Uterus (tissue), 4 donors: ENCODE results near the gene KCNH8. TPM values are rescaled to one million over a fixed set of nuclear protein-coding genes. Genes with fewer than 3 reads are reported as not detected.

Experiments used
- DNase-seq, 2 donors: peaks; one replicate each; pipeline ENCODE4 v3.0.0-alpha.2; 2019 to 2020
- H3K27ac ChIP-seq, 2 donors: fragments of 200-600 bp; sonication (generic); 1 replicate in 1 of 2; 2 replicates in 1 of 2; pipeline ENCODE4 v1.5.1; 2016 to 2018
- H3K27me3 ChIP-seq, 2 donors: fragments of 200-600 bp; sonication (generic); one replicate each; pipeline ENCODE4 v1.5.1; 2018 to 2019; ENCODE audit warnings: control low read depth in 1 of 2
- H3K36me3 ChIP-seq, 2 donors: fragments of 200-600 bp; sonication (generic); one replicate each; pipeline ENCODE4 v1.5.1; 2019; ENCODE audit warnings: control low read depth in 1 of 2
- H3K4me1 ChIP-seq, 2 donors: fragments of 200-600 bp; sonication (generic); one replicate each; pipeline ENCODE4 v1.5.1; 2018 to 2019; ENCODE audit warnings: control low read depth in 1 of 2
- H3K4me3 ChIP-seq, 2 donors: fragments of 200-600 bp; sonication (generic); 1 replicate in 1 of 2; 2 replicates in 1 of 2; pipeline ENCODE4 v1.5.1; 2018 to 2019; ENCODE audit warnings: mild to moderate bottlenecking in 1 of 2
- H3K9me3 ChIP-seq, 2 donors: fragments of 200-600 bp; sonication (generic); one replicate each; pipeline ENCODE4 v1.5.1; 2019; ENCODE audit warnings: control low read depth in 1 of 2
- CTCF ChIP-seq, 4 experiments: fragments of 200-600 bp in 2 of 4; fragments of 450-650 bp in 2 of 4; sonication (generic) in 2 of 4; IDR thresholded peaks; one replicate each; pipeline ENCODE4 v1.5.1; 2016 to 2019; ENCODE audit warnings: antibody characterized with exemption in 4 of 4, mild to moderate bottlenecking in 2 of 4, moderate library complexity in 1 of 4
- POLR2A ChIP-seq, 2 donors: fragments of 450-650 bp; IDR thresholded peaks; one replicate each; pipeline ENCODE4 v1.6.1; 2016; ENCODE audit warnings: antibody characterized with exemption in 2 of 2, mild to moderate bottlenecking in 1 of 2, moderate library complexity in 1 of 2
- intact Hi-C: fragments of 100-400 bp; cut with DNase I; formaldehyde crosslinking; loops from one replicate; pipeline ENCODE4 v1.15.1; 2023; ENCODE audit warnings: low total_unique reads
- total RNA-seq, 4 donors: library from RNA; depleted of rRNA in 3 of 4; stranded (reverse); fragments of >200 nt in 3 of 4; gene quantifications; one replicate each; pipeline versions ENCODE4 v1.1.0 to v1.2.4, GENCODE V29; 2014 to 2023
- donor health status: DM: yes; HTN: yes; CAD: no.

Gene KCNH8
- total RNA-seq, 4 donors from 2014 or later, result 0.26 to 1.5 (median 0.49) TPM; not detected in 1

- Histone ChIP-seq H3K9me3 (no peaks in the 10 kb centered on the region), H3K36me3 (no peaks in the 10 kb centered on the region), H3K4me1 (no peaks in the 10 kb centered on the region), H3K27ac (no peak overlapping the region), H3K4me3 (no peak overlapping the region), H3K27me3 (no peaks in the 10 kb centered on the region)
- TF ChIP-seq CTCF (IDR thresholded peaks at IDR 0.05), result no peak
- no peak for TF ChIP-seq POLR2A (IDR thresholded peaks at IDR 0.05)
- intact Hi-C loops, result no loop called here
- DNase-seq, result no peak
Observed at GRCh38 chr3:19467761-19468160, 319.5 kb downstream of the KCNH8 start.

- Histone ChIP-seq H3K4me3 (no peak overlapping the region), H3K36me3 (no peaks in the 10 kb centered on the region), H3K27me3 (no peaks in the 10 kb centered on the region), H3K27ac (no peak overlapping the region), H3K9me3 (no peaks in the 10 kb centered on the region), H3K4me1 (no peaks in the 10 kb centered on the region)
- no peak for DNase-seq
- intact Hi-C loops, result no loop called here
- TF ChIP-seq CTCF (IDR thresholded peaks at IDR 0.05), result no peak
- TF ChIP-seq POLR2A (IDR thresholded peaks at IDR 0.05), result no peak
Observed at GRCh38 chr3:19471138-19471537, 322.8 kb downstream of the KCNH8 start.

GRCh38 chr3:19473971-19474580 lies 325.8 kb downstream of the KCNH8 start:
- Histone ChIP-seq H3K27ac (no peak overlapping the region), H3K9me3 (no peaks in the 10 kb centered on the region), H3K4me1 (no peaks in the 10 kb centered on the region), H3K36me3 (no peaks in the 10 kb centered on the region), H3K27me3 (no peaks in the 10 kb centered on the region), H3K4me3 (no peak overlapping the region)
- no peak for TF ChIP-seq POLR2A (IDR thresholded peaks at IDR 0.05)
- TF ChIP-seq CTCF (IDR thresholded peaks at IDR 0.05), result no peak
- intact Hi-C loops, result no loop called here
- no peak for DNase-seq

- intact Hi-C loops, result no loop called here
- no peaks in the 10 kb centered on the region for H3K36me3 ChIP-seq
- no peak overlapping the region for H3K27ac ChIP-seq
- no peaks in the 10 kb centered on the region for H3K27me3 ChIP-seq
- H3K4me3 ChIP-seq, result no peak overlapping the region
- no peak for TF ChIP-seq POLR2A (IDR thresholded peaks at IDR 0.05)
- no peak for TF ChIP-seq CTCF (IDR thresholded peaks at IDR 0.05)
- no peaks in the 10 kb centered on the region for H3K4me1 ChIP-seq
- no peaks in the 10 kb centered on the region for H3K9me3 ChIP-seq
- DNase-seq, result no peak
Observed at GRCh38 chr3:19476281-19476680, 328.0 kb downstream of the KCNH8 start.

GRCh38 chr3:19485267-19485666 lies 337.0 kb downstream of the KCNH8 start:
- intact Hi-C loops, result no loop called here
- no peaks in the 10 kb centered on the region for H3K36me3 ChIP-seq
- no peaks in the 10 kb centered on the region for H3K27me3 ChIP-seq
- no peak overlapping the region for H3K27ac ChIP-seq
- no peak for TF ChIP-seq CTCF (IDR thresholded peaks at IDR 0.05)
- no peak for TF ChIP-seq POLR2A (IDR thresholded peaks at IDR 0.05)
- no peak overlapping the region for H3K4me3 ChIP-seq
- H3K9me3 ChIP-seq, result no peaks in the 10 kb centered on the region
- no peak for DNase-seq
- no peaks in the 10 kb centered on the region for H3K4me1 ChIP-seq
